ENCODE results near the gene LTA.
"Not testable (repeated sequence)": the region's sequence is repeated elsewhere in the genome, so short reads cannot be mapped to it uniquely, and the experiment has no call there.

Gene LTA

DNA sequence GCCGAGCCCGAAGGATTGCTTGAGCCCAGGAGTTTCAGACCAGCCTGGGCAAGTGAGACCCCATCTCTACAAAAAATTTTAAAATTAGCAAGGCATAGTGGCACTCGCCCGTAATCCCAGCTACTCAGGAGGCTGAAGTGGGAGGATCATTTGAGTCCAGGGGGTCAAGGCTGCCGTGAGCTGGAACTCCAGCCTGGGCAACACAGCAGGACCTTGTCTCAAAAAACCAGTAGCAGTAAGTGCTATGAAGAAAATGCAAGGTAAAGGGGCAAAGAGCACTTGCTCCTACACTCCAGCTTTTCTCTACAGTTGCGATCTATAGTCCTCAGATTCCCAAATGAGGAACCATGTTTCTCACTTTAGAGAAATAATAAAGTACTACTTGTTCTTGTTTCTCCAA, 28.4 kb upstream of the LTA start:
- DNase-seq = no peak

DNA sequence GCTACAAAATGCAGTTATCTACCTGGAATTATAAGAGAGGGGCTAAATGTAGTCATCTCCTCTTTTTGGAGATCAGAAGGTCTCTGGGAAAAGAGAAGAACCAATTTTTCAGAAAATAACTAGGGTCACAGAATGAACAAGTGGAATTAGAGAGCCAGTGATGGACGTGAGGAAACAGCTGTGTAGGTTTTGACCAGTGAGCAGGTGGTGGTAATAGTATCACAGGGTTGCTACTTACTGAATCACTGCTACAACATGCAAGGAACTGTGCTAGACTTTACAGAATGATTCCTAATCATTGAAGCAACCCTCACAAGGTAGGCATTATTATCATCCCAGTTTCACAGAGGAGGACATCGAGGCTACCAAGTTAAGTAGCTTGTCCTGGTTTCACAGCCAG, 27.4 kb upstream of the LTA start:
- DNase-seq = no peak

DNA sequence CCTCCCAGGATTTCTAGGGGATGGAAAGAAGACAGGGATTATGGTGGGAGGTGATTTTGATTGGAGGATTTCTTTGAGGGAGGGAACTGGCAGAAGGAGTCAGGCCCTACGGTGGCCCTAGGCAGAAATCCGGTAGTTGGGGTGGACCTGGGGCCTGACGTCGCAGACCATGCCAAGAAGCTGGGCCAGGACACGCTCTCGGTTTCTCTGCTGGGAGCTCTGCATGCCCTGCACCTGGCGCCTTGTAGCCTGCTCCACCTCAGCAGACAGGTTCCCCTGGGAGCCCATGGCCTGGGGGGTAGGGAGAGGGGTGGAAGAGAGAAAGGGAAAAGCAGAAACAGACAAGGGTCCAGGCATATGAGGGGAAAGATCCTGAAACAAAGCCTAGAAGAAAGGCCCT, 26.8 kb upstream of the LTA start:
- DNase-seq = no peak

DNA sequence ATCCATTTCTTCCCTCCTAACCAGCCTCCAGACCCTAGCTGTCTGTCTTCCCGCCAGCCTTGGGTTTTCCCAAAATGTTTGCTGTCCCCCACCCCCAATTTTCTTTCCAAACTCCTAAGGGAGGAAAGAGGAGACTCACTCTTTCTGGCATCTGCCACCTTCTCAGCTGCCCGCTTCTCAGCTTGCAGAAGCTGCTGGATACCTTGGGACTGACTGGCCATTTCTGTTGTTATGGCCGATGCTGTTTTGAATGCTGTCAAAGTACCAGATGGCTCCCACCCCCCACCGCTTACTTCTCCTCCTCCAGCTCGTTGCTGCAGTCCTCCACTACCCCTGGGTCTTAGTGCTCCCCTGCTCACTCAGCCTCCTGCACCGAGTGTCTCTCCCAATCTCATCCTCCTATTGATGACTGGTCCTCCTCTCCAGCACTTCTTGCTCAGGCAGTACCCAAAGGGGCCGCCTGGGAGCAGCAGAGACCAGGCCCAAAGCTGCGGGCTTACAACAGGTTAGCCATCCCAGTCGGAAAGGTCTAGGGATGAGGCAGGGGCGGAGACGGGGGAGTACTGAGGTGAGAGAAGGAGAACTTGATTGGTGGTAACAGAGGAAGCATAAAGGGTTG, 25.6 kb upstream of the LTA start, which contains the start of gene ATP6V1G2:
ATP6V1G2 (minus strand) TSS at position 270 of the 619 bp plus-strand sequence; CDS start at position 221, 49 bp downstream.
- DNase-seq = peak; percentile 83 to 91

DNA sequence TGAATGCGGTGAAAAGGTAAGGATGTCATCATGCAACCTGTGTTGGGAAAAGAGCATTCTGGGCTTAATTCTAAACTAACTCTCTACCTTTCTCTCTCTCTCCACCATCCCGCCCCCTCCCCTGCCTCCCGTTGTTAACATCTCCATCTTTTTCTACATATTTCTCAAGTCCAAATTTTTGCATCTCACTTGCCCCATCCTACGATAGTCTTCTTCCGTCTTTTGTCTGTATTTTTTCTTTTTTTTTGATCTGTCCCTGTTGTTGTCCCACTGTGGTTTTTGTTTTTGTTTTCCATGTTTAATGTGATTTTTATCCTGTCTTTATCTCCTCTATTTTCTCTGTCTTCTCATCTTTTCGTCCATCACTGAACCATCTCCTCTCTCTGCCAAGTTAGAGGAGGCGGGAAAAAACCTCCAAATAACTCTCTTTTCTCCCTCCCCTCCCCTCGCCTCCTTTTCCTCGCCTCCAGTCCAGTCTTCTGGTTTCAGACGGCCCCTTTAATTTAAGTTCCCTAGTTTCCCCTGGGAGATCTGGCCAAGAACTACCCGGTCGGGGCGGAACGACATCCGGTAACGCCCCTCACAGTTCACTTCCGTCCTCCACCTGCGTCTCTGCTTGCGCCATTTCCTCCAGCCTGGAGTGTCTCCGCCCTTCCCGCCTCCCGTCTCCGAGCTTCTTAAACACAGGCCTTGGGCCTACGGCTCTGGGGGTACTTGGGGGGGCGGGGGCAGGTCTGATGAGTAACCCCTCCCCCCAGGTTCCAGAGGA, 24.9 kb upstream of the LTA start, which contains the start of gene NFKBIL1:
NFKBIL1 (plus strand) TSS at position 651 of the 769 bp plus-strand sequence; CDS start at position 738, 87 bp downstream.
- peak; percentile 77 to 88 for DNase-seq

DNA sequence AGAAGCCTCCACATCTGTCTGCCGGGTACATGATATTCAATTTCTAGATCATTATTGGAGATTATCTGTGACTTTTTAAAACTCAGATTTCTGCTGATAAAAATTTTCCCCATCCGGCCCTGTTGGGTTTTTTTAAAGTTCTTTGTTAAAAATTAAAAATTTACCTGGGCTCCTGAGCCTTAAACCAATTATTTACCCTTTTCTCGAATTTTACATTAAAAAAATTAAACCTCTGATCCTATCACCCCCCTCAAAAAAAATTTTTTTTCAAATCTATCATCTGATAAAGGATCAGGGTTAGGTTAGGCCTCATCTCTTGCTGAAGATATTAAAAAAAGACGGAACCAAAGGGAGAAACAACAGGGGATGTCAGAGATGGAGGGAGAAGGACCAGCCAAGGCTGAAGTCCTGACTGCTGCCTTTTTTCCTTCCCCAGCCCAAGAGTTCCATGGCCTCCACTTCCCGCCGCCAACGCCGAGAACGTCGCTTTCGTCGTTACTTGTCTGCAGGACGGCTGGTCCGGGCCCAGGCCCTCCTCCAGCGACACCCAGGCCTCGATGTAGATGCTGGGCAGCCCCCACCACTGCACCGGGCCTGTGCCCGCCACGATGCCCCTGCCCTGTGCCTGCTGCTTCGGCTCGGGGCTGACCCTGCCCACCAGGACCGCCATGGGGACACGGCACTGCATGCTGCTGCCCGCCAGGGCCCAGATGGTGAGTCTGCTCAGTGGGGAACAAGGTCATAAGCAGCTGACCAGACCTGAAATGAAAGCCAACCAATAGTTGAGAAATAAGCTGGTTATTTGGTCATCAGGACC, 24.2 kb upstream of the LTA start:
- DNase-seq = no peak

DNA sequence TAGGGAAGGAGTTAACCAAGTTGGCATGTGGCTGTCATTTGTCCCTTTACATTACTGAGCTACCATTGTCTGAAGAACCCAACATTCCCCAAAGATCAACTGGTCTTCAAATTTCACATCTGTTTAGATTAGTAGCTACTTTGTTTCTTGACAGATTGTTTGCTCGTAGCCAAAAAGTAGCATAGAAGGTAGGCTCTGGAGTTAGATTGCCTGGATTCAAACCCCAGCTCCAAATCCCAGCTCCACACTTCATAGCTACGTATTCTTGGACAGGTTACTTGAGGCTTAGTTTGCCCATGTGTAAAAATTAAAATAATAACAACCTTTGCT, 23.6 kb upstream of the LTA start:
- DNase-seq = no peak

DNA sequence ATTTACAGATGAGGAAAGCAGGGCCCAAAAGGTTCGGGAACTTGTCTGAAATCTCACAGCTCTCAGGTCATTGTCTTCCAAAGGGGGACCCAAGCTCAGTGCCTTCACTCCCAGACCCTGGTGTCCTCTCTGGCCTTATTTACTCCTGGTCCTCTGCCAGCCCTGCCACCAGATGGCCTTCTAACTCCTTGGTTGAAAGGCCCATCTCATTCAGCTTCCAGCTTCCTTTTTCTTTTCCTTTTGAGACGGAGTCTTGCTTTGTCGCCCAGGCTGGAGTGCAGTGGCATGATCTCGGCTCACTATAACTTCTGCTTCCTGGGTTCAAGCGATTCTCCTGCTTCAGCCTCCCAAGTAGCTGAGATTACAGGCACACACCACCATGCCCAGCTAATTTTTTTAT, 20.7 kb upstream of the LTA start:
- DNase-seq = not testable (repeated sequence)

DNA sequence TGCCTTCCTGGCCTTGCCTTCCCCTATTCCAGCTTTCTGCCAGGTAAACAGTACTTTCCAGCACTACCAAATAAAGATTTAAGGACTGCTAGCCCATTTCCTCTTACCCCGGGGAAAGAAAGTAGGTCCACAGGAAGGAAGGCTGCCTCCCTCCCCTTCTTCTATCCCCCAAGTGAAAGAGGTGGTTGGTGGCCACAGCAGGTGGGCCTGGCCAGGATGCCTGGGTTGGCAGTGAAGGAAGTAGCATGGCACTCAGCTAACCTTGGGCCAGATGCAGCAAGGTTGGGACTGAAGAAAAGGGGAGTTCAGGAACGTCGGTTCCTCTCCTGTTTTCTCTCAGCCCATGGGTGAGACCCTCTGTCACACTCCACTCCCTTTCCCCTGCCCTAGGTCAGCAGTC, 15.8 kb upstream of the LTA start:
- no peak for DNase-seq

DNA sequence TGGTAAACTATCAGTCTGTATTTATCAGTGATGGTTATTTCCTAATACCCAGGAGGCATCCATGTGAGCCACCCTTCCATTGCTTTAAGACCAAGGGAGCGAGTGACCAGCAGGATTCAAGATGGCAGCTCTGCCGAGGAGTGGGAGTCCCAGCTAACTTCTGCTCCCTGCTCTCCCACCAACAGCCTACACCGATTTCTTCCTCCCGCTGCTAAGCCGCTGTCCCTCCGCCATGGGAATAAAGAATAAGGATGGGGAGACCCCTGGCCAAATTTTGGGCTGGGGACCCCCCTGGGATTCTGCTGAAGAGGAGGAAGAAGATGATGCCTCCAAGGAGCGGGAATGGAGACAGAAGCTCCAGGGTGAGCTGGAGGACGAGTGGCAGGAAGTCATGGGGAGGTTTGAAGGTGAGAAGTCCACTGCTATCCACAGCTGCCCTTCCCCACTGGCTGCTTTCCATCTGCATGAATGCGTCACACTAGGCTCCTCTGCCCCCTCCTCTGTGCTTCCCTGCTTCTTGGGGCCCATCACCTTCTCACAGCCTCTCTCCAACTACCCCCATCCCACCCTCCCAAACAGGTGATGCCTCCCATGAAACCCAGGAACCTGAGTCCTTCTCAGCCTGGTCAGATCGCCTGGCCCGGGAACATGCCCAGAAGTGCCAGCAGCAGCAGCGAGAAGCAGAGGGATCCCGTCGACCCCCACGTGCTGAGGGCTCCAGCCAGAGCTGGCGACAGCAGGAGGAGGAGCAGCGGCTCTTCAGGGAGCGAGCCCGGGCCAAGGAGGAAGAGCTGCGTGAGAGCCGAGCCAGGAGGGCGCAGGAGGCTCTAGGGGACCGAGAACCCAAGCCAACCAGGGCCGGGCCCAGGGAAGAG, 14.4 kb upstream of the LTA start:
- DNase-seq = no peak

DNA sequence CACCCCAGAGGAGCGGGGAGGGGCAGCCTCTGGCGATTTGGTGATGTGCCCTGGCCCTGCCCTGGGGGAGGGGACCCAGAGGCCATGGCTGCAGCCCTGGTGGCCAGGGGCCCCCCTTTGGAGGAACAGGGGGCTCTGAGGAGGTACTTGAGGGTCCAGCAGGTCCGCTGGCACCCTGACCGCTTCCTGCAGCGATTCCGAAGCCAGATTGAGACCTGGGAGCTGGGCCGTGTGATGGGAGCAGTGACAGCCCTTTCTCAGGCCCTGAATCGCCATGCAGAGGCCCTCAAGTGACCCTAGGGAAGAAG, 13.8 kb upstream of the LTA start:
- DNase-seq = no peak

DNA sequence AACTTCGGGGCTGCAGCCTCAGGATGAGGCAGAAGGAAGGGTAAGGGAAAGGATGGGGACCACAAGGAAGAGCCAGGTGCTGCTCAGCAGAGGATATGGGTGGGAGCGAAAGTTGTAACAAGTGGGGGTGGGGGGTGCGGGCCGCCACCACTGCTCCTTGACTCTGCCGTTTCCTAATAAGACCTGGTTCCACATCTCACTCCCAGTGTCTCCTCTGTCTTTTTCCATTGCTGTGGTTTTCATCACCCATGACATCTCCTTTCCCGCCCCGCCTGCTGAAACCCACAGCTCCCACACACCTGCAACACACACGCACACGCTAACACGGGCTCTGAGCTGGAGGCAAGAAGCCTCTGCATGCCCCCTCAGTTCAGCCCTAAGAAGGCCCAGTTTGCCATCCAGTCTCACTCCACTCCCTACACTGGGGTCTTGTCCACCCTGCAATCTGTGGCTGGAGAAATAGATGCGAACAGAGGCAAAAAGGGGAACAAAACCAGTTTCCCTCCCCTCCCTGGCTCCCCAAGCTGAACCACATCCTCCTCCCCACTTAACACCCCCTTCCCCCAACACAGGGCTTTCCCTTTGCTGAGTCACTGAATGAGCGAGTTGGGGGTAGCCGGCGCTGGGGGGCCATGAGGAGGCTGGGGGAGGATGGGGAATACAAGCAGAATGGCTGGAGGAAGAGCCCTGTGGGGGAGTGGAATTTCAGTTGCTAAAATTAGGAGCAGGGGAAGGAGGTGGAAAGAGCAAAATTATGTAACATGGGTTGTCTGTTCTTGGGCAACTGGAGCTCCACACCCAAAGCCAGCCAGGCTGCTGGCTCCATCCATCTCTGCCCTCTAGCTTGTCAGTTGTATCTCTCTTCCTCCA, 13.2 kb upstream of the LTA start:
- no peak for DNase-seq

DNA sequence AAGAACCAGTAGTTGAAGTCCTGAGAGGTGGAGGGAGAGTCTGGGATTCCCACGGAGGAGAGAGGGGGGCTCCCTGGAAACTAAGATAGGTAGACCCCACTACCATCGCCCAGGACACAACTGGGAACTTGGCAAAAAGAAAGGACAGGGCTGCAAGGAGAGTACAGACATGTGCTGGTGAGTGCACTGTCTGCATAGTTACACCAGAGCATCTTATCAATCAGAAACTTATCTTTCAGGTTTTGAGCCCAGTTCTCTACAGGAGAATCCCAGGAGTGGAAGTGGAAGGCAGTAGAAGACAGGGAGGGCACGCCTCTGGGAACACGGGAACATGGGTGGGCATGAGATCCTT, 12.5 kb upstream of the LTA start:
- DNase-seq = no peak

DNA sequence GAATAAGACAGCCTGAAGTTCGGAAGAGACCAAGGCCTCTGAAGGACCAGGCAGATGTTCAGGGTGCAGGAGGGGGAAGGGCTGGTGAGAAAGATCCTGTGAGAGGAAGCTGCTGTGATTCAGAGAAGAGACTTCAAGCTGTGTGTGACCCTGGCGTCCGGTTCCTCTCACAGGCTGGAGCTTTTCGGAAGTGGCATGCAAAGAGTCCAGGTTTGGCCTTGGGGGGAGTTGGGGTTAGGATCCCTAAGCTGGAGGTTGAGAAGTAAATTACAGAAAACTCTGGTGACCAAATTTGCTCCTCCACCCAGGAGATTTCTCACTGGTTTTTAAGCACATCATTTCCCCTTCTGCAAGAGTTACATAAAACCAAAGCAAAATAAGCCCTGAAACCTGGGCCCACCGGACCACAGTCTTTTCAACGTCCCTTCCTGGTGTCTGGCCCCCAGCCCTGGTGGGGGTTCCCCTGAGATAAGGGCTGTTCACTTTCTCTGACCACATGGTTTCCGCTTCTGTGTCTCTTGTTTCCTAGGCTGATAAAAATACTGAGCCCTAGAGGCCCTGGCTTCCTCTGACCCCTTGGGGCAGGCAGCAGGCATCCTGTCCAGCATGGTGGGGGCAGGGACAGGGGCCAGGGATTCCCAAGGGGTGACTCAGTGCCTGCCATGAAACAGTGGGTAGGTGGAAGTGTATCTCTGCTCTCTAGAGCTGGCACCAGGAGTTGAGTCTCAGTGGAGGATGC, 12.0 kb upstream of the LTA start:
- no peak for DNase-seq

DNA sequence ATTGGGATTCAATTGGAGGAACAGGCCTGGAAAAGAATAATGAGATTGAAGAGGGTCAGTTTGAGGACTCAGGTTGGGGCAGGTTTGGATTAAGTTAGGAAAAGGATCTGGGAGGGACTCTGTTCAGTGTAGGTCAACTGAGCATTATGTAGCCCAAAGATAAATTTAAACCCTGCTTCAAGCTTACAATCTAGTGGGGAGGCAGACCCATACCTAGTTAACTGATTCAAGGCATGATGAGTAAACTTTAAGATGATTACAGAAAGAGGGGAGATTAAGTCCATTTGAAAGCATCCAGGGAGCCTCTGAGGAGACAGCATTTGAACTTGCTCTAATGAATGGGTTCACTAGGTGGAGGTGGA, 11.4 kb upstream of the LTA start:
- DNase-seq = no peak

DNA sequence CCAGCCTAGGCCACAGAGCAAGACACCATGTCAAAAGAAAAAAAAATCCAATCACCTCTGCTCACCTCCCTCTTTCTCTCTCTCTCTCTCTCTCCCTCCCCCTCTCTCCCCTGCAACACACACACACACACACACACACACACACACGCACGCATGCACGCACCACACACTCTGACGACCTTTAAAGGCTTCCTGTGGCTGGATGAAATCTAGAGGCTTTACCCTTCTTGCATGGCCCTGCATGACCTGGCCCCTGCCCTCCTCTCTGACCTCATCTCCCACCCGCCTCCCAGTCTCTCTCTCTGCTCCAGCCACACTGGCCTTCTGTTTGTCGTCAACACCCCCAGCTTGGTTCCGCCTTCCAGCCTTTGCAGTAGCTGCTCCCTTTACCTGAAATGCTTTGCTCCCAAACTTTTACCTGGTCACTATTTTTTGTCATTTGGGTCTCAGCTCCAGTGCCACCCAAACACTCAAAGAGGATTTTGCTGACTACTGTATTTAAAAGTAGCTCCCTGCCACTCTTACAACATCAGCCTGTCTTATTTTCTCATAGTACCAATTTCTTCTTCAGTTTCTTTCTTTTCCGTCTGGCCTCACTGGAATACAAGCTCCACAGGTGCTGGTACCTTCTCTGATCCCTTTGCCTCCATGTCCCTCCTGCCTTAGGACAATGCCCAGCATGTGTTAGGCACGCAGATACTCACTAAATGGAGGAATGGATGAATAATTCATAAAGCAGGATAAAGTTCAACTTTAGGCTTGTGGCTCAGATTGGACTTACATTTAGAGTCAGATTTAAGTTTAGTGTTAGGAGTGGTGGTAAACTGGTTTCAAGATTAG, 4.3 kb upstream of the LTA start:
- DNase-seq = no peak

DNA sequence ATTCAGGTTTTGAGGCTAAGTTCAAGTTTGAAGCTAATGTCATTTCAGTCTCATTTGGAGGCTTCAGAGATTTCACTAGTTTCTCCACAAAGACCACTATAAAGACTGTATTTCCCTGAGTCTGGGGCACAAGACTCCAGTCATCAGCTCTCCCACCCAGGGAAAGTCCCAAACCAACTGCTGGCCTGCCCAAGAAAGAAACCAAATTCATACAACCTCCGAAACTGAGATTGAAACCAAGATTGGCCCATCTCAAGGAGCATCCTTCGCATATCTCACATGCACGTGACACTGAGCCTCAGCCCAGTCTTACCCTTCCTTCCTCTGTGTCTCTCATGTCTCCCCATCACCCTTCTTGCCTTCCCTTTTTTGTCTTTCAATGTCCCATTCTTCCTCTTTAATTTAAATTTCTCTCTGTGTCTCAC, 3.5 kb upstream of the LTA start:
- DNase-seq = no peak

DNA sequence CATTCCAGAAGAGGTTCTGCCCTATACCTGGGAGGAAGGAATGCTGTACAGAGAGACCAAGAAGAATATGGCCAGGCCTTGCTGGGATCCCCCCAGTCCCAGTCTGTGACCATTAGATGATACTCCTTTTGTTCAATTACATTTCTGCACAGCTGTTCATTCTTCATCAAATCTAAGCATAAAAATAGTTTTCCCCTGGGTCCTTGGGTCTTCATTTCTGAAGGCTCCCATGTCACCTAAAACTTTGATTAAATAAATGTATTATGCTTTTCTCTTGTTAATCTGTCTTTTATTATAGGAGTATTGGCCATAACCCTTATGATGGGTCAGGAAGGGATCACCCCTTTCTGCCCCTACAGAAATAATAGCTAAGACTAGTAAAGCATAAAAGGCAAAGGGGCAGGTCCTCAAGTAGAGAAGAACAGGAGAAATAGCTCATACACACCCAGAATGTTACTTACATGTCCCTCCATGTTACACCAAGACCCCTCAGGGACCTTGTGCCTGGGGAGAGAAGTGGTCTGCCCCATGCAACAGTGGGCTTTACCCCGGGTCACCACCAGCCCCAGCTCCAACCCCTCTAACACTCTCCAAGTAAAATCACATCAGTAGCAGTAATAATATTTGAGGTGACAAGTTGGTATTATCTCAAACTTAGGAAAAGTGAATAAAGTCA, 2.1 kb upstream of the LTA start:
- DNase-seq = no peak

DNA sequence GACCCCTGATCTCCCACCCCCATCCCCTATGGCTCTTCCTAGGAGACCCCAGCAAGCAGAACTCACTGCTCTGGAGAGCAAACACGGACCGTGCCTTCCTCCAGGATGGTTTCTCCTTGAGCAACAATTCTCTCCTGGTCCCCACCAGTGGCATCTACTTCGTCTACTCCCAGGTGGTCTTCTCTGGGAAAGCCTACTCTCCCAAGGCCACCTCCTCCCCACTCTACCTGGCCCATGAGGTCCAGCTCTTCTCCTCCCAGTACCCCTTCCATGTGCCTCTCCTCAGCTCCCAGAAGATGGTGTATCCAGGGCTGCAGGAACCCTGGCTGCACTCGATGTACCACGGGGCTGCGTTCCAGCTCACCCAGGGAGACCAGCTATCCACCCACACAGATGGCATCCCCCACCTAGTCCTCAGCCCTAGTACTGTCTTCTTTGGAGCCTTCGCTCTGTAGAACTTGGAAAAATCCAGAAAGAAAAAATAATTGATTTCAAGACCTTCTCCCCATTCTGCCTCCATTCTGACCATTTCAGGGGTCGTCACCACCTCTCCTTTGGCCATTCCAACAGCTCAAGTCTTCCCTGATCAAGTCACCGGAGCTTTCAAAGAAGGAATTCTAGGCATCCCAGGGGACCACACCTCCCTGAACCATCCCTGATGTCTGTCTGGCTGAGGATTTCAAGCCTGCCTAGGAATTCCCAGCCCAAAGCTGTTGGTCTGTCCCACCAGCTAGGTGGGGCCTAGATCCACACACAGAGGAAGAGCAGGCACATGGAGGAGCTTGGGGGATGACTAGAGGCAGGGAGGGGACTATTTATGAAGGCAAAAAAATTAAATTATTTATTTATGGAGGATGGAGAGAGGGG, 1.4 kb downstream of the LTA start:
- no peak for DNase-seq
